HG02884 (cell line): ENCODE data around the gene CP.
"Not testable (repeated sequence)": the region's sequence is repeated elsewhere in the genome, so short reads cannot be mapped to it uniquely, and the experiment has no call there.

Source experiments
- ATAC-seq: cut with Tn5 transposase; IDR thresholded peaks from one replicate; pipeline ENCODE4 v1.9.1; 2021; ENCODE audit warnings: mild to moderate bottlenecking, moderate library complexity; ENCODE audit not compliant: unreplicated experiment

CP gene

GRCh38 chr3:149227591-149228268 lies 6.1 kb upstream of the CP start:
- ATAC-seq: no peak

- ATAC-seq: no peak
Observed at GRCh38 chr3:149226776-149227175, 5.1 kb upstream of the CP start.

- peak; percentile 97 for ATAC-seq
Observed at GRCh38 chr3:149224736-149225594, 3.3 kb upstream of the CP start.

GRCh38 chr3:149223461-149223820 lies 1.8 kb upstream of the CP start:
- ATAC-seq: no peak

- not testable (repeated sequence) for ATAC-seq
Observed at GRCh38 chr3:149219380-149220121, 2.1 kb downstream of the CP start.

GRCh38 chr3:149217347-149217746 lies 4.3 kb downstream of the CP start:
- ATAC-seq: no peak

GRCh38 chr3:149216193-149216869 lies 5.3 kb downstream of the CP start:
- no peak for ATAC-seq

GRCh38 chr3:149215515-149215914 lies 6.1 kb downstream of the CP start:
- ATAC-seq: no peak

- no peak for ATAC-seq
Observed at GRCh38 chr3:149214702-149215101, 6.9 kb downstream of the CP start.

- ATAC-seq: no peak
Observed at GRCh38 chr3:149212386-149212785, 9.2 kb downstream of the CP start.

- no peak for ATAC-seq
Observed at GRCh38 chr3:149209431-149209830, 12.2 kb downstream of the CP start.

- ATAC-seq: no peak
Observed at GRCh38 chr3:149207475-149207874, 14.2 kb downstream of the CP start.

- no peak for ATAC-seq
Observed at GRCh38 chr3:149204390-149204991, 17.1 kb downstream of the CP start.

GRCh38 chr3:149203758-149204157 lies 17.9 kb downstream of the CP start:
- ATAC-seq: peak; percentile 99

GRCh38 chr3:149199474-149199873 lies 22.2 kb downstream of the CP start:
- ATAC-seq: no peak

GRCh38 chr3:149198611-149199010 lies 23.0 kb downstream of the CP start:
- ATAC-seq: no peak

- no peak for ATAC-seq
Observed at GRCh38 chr3:149197669-149198068, 24.0 kb downstream of the CP start.

- ATAC-seq: not testable (repeated sequence)
Observed at GRCh38 chr3:149196805-149197592, 24.6 kb downstream of the CP start.

- ATAC-seq: no peak
Observed at GRCh38 chr3:149195221-149195620, 26.4 kb downstream of the CP start.

- ATAC-seq: no peak
Observed at GRCh38 chr3:149188494-149188893, 33.1 kb downstream of the CP start.
